Measurements from ENCODE around the gene CALHM1.
"Not testable (repeated sequence)": the region's sequence is repeated elsewhere in the genome, so short reads cannot be mapped to it uniquely, and the experiment has no call there.

The CALHM1 gene

DNA sequence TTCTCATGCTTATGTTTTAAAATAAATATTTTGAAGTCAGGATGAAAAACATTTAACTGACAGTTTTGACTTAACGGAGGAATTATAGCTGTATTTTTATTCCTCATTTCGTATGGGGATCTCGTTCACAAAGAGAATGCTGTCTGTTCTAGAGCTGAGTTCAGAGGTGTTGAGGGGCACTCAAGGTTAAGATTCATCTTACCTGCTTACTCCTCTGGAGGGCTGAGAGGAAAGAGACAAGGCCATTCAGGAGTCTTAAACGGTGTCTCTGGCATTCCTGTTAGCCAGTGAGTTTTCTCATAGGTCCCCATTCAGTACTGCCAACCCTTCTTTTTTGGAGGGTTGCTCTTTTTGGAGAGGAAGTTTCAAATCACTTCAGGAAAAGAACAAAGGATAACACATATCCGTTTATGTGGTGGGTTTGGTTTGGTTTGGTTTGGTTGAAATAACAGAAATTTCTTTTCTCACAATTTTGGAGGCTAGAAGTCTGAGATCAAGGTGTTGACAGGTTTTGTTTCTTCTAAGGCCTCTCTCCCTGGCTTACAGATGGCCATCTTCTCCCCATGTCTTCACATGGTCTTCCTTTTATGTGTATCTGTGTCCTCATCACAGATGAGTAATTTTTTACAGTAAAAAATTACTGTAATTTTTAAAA, 29.6 kb downstream of the CALHM1 start:
- no peak for DNase-seq

DNA sequence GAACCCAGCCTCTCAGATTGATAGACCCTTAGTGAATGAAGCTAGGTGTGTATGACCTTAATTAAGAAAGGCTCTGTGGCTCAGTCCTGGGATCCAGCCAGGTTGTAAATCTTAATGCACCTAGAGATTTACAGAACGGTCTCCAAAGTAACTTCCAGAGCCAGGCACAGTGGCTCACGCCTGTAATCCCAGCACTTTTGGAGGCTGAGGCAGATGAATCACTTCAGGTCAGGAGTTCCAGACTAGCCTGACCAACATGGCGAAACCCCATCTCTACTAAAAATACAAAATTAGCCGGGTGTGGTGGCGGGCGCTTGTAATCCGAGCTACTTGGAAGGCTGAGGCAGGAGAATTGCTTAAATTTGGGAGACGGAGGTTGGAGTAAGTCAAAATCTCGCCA, 30.8 kb downstream of the CALHM1 start:
- no peak for DNase-seq

DNA sequence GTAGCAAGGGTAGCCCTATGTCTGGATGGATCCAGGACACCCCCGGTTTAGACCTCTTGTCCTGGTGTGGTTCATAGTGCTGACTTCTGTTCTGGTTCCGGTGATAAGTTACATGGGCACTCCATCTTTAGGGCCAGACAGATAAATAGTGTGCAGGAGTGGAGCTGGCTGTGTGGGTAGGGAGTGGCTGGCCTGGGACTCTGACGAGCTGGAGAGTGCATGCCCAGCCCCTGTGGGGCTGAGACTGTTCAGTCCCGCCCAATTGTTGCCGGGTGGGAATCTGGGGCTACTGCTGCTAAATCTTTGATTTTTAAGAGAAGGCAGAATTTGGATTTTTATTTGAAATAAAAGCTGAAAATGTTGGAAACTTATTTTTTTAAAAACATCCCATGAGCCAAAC, 35.0 kb downstream of the CALHM1 start:
- no peak for DNase-seq

DNA sequence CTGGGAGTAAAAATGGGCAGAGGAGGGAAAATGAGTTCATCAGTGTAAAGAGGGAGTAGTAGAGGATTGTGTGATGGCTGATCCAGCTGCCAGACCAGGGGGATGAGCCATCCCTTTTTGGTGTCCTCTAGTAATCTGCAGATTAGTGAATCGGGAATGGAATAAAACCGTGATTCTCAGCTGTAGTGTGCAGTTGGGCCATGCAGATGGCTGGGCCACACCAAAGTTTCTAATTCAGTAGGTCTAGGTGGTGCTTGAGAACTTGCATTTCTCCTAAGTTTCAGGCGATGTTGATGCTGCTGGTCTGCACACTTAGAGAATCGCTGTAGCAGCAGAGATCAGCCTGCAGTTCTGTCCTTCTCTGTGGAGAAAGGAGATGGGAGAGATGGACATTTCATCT, 39.6 kb downstream of the CALHM1 start:
- DNase-seq: no peak

DNA sequence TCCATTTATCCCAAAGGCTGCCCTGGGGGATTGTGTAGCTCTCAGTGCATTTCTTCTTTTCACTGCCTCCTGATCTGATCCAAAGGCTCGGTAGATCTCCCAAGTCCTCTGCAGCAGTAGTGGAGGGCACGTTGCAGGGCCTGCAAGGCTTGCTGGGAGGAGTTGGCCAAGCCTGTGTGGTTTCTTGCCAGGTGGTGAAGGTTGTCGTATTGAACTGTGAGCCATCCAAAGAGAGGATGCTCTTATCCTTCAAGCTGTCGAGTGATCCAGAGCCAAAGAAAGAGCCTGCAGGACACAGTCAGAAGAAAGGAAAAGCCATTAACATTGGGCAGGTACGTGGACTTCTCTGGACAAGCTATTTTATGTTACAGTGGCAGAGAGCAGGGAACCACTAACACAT, 41.1 kb downstream of the CALHM1 start:
- no peak for DNase-seq

DNA sequence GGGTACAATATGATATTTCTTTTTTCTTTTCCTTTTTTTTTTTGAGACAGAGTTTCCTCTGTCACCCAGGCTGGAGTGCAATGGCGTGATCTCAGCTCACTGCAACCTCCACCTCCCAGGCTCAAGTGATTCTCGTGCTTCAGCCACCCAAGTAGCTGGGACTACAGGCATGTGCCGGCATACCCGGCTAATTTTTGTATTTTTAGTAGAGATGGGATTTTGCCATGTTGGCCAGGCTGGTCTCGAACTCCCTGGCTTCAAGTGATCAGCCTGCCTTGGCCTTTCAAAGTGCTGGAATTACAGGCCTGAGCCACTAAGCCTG, 41.6 kb downstream of the CALHM1 start:
- not testable (repeated sequence) for DNase-seq

DNA sequence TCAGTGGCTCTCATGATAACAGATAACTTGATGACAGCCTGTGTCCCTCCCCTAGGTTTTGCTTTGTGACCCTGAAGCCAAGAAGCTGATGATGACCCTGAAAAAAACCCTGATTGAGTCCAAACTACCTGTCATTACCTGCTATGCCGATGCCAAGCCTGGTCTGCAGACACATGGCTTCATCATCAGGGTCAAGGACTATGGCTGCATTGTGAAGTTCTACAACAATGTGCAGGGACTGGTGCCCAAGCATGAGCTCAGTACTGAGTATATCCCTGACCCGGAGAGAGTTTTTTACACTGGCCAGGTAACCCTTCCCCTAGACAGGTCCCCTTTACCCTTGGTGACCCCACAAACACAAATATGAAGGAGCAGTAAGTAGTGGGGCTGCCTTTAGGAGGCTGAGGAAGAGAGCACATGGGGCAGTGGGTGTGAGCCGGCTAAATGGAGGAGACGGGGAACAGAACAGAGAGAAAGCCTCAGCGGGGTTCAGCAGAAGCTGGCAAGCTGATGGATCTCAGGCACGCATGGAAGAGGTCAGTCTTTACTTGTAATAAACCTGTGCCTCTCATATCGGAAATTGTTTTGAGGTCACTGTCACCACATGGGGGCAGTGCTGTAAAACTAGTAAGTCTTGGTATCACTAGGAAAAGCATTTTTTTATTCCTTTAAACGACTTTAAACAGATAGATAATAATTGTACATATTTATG, 42.1 kb downstream of the CALHM1 start:
- peak; percentile 78 for DNase-seq

DNA sequence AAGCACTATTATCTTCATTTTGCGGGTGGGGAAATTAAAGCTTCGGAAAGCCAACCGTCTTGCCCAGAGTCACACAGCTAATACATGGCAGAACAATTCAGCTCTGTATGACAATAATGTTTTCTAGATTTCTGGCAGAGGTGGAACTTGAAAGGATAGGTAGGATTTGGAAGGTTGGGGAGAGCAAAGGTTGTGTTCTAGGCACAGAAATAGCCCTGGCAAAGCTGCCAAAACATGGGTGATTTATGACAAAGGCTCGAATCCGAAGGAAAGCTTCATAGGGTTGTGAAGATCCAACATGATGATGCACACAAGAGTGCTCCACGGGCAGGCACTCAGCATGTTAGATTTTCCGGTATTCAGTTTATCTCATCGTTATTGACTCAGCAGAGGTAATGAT, 43.1 kb downstream of the CALHM1 start:
- no peak for DNase-seq

DNA sequence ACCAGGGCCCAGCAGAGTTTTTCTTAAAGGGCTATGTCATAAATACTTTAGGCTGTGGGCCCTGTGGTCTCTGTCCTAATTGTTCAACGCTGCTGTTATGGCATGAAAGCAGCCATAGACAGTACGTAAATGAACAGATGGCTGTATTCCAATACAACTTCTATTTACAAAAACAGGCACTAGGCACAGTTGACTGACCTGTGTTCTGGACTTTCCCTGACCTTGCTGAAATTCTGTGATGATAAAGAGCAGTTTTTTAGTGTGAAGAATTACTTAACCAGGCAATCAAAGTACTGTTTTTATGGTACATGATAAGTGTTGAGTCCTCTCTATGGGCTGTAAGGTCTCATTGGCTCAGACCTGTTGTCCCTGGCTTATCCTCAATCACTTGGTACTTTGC, 45.1 kb downstream of the CALHM1 start:
- no peak for DNase-seq
